Measurements from ENCODE around the gene DSCAML1. TPM values are rescaled to one million over a fixed set of nuclear protein-coding genes. Genes with fewer than 3 reads are reported as not detected.

The DSCAML1 gene
- total and polyA plus RNA-seq, 10 of the 15 experiments (the other 5 are each of a cell fraction or from before 2014, with no cell fraction given) = 0.03 to 0.18 (median 0.06) TPM; not detected in 1

- ATAC-seq = no peak
- TF ChIP-seq ZNF622 (IDR thresholded peaks at IDR 0.05) (no peak), ZZZ3 (IDR thresholded peaks at IDR 0.05; ENCODE audit: control insufficient read depth, insufficient read length, low read depth) (no peak), NFIC (IDR thresholded peaks at IDR 0.05; ENCODE audit: low read depth, low read length) (no peak), IKZF1 (conservative IDR thresholded peaks at IDR 0.05) (no peak), HCFC1 (IDR thresholded peaks at IDR 0.05; ENCODE audit: low read length) (no peak), SRF (IDR thresholded peaks at IDR 0.05; ENCODE audit: low read depth in 2 of 2, low read length in 2 of 2) (no peak), SREBF2 (IDR thresholded peaks at IDR 0.05; ENCODE audit: low read length) (no peak), FOXM1 (IDR thresholded peaks at IDR 0.05; ENCODE audit: low read depth, low read length) (no peak), MAX (IDR thresholded peaks at IDR 0.05; ENCODE audit: low read depth, low read length) (no peak)
- Histone ChIP-seq H3K27ac (ENCODE audit: control insufficient read depth, insufficient read depth) (no peak overlapping the region), H2AFZ (ENCODE audit: control insufficient read depth, low read depth, low read length) (no peak overlapping the region), H3K27me3 (replicated peaks in 1 of 2; ENCODE audit: control insufficient read depth in 2 of 2, insufficient read depth in 2 of 2, low read length in 1 of 2) (peaks cover 3 to 4% of the 10 kb centered on the region in 2 experiments; a peak in 2 of 4 replicates), H3K79me2 (ENCODE audit: control insufficient read depth, insufficient read depth, low read length) (no peaks in the 10 kb centered on the region), H3K4me1 (ENCODE audit: control insufficient read depth, insufficient read depth, low read length) (no peaks in the 10 kb centered on the region), H3K4me2 (ENCODE audit: control insufficient read depth, insufficient read depth) (no peak overlapping the region), H3K9me3 (replicated peaks; ENCODE audit: control insufficient read depth, insufficient read depth, low read length) (no peaks in the 10 kb centered on the region), H4K20me1 (ENCODE audit: control insufficient read depth, insufficient read depth) (no peaks in the 10 kb centered on the region), H3K9ac (ENCODE audit: control insufficient read depth, insufficient read depth, low read length) (no peak overlapping the region), H3K36me3 (ENCODE audit: control insufficient read depth in 2 of 2, insufficient read depth in 2 of 2, low read length in 1 of 2) (no peaks in the 10 kb centered on the region), H3K4me3 (no peak overlapping the region)
- DNase-seq (ENCODE audit: low read depth, low spot score) = no peak
- ChIA-PET SMC1A (ENCODE audit: uncharacterized antibody, unreplicated experiment) (interaction anchor here (1.1 kb wide), 1 partner anchor 213 kb away, joined by 3 read pairs; no protein-coding TSS in a partner anchor), CTCF (no interaction called here), POLR2A (interaction anchor here (0.7 kb wide), 2 partner anchors 52 to 116 kb away, joined by 3 read pairs; no protein-coding TSS in a partner anchor), RAD21 (ENCODE audit: unreplicated experiment) (no interaction called here)
- no peak for FAIRE-seq
- intact Hi-C loops (cut with micrococcal nuclease; ENCODE audit: unreplicated experiment) = no loop called here
- in situ Hi-C loops (cut with MboI) = no loop called here
- BruUV-seq (replicated peaks) = no TSS peak
- 0% methylated on average over 1 of the region's 2 CpGs for WGBS (ENCODE audit: insufficient coverage, insufficient replicate concordance, low lambda C conversion rate, missing lambda C conversion rate)
These were observed 158.0 kb downstream of the DSCAML1 start for GRCh38 chr11:117638911-117639543.

All from GM12878 (cell line).